Activated T-cell treated with anti-CD3 and anti-CD28 coated beads for 4 hours (primary cell): Measurements from ENCODE around the gene TSHZ2.
"Not testable (repeated sequence)": the region's sequence is repeated elsewhere in the genome, so short reads cannot be mapped to it uniquely, and the experiment has no call there.

Experiments used
- DNase-seq: peaks from one replicate; pipeline ENCODE4 v3.0.0-alpha.2; 2020

TSHZ2 gene

GRCh38 chr20:52996658-52997057 is 24.5 kb downstream of the TSHZ2 start:
- DNase-seq, result no peak

GRCh38 chr20:52998268-52998667 is 26.1 kb downstream of the TSHZ2 start:
- no peak for DNase-seq

- no peak for DNase-seq
These were observed 26.9 kb downstream of the TSHZ2 start for GRCh38 chr20:52999040-52999439.

GRCh38 chr20:53001498-53002301 is 29.5 kb downstream of the TSHZ2 start:
- no peak for DNase-seq

GRCh38 chr20:53002786-53003185 is 30.6 kb downstream of the TSHZ2 start:
- no peak for DNase-seq

DNA sequence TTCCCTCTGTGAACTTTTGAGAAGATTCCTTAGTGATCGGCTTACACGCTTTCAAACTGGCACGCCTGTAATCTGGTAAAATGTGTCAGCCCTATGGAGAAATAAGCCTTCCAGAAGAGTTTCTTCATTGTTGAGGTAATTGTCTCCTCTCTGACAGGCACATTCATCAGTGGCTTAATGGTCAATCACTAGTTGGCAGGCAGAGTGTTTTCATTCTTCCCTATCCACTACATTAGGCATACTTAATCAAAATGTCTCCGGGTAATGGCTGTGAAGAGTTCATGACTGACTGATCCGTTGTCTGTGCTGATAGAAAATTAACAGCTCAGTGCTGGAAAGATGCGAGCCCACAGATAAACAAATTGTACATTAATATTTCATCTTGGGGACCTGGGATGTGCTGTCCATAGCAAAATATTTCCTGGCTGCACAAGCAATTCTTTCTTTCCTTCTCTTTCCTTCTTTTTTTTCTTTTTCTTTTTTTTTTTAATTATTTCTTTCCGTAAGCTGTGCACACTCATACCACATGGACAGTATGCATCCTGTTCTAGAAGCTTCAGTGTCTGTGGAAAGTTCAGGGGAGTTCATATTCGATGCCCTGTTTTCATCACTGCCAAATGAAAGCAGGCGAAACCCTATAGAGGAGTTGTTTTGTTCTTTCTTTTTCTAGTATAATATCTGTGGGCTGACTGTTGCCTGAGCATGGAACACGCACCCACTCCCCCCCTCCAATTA is 31.4 kb downstream of the TSHZ2 start:
- DNase-seq, result no peak

- DNase-seq, result no peak
These were observed 32.2 kb downstream of the TSHZ2 start for GRCh38 chr20:53004267-53004813.

- DNase-seq, result no peak
These were observed 38.0 kb downstream of the TSHZ2 start for GRCh38 chr20:53009979-53010735.

DNA sequence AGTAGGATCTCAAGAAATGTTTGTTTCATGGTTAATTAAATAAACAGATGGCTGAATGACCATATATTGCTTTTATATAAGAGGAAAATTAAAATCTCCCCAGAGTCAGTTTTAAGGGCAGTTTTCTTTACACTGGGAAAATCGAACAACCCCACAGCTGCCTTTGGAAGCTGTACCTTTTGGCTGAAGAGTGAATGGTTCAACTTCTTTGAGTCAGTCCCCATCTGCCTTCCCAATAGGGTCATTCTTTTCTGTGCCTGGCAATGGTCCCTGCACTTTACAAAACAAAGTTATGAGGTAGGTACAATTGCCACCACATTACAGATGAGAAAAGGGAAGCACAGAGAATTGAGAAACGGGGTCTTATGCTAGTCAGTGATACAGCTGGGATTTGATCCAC is 39.5 kb downstream of the TSHZ2 start:
- DNase-seq, result no peak

- DNase-seq, result no peak
These were observed 41.0 kb downstream of the TSHZ2 start for GRCh38 chr20:53013183-53013582.

DNA sequence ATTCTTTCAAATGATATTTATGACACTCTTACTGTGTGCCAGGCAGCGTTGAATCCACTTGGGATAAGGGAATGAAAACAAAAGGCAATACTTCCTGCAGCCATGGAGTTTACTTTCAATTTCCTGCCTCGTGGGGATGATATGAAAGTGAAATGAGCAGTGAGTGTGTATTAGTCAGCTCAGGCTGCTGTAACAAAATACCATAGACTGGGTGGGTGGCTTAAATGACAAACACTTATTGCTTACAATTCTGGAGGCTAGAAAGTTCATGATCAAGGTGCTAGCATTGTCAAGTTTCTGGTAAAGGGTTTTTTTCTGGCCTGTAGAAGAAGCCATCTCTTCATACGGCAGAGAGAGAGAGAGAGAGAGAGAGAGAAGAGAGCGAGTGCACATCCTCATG is 41.7 kb downstream of the TSHZ2 start:
- DNase-seq, result no peak

DNA sequence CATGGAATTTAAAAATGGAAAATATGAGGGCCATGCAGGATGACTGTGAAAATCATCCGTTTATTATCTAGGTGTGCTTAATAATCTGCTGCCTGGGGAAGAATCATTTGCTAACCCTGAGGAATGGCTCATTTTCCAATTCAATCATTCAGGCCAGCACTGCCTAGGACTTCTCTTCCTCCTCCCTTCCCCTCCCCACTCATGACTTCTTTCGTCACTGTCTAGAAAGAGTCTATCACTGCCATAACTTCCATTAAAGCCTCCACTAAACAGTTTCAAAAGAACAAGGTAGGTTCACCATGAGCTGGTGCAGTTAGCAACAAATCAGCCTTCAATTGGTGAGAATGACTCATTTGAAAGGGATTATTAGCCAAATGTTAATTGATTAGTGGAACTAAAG is 43.9 kb downstream of the TSHZ2 start:
- DNase-seq, result no peak

GRCh38 chr20:53016534-53017042 is 44.4 kb downstream of the TSHZ2 start:
- no peak for DNase-seq

DNA sequence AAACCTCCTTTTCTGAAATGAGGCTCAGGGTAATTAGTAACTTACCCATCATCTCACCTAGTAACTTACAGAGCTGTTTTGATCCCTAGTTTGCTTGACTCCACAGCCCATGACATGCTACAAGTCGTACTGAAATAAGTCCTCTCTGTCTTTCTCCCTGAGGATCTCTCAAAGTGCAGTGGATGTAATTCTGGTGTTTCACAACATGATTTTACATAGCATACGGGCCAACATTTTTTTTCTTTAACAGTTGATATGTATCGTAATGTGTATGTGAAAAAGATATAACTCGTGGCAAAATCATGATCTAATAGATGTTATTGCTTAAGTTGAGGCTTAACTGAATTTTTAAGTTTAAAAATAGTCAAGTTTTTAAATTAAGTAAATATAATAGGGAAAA is 45.0 kb downstream of the TSHZ2 start:
- DNase-seq, result no peak

DNA sequence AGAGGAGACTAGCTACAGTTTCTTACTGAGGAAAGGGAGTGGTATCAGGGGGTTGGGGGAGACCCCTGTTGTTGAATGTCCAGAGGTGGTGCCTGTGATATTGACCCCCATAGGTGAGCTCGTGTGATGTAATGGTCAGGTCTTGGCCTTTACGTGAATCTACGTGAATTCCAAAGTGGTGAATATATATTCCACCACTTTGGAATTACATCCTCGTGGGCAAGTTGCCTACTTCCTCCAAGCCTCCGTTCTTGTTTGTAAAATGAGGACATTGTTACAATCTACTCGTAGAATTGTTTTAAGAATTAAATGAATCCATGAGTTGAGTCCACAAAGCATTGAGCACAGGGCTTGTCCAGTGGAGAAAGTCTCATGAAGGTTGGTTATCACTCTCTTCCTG is 47.3 kb downstream of the TSHZ2 start:
- DNase-seq, result no peak

- no peak for DNase-seq
These were observed 48.2 kb downstream of the TSHZ2 start for GRCh38 chr20:53020376-53020775.

GRCh38 chr20:53020834-53021233 is 48.7 kb downstream of the TSHZ2 start:
- DNase-seq, result no peak

- no peak for DNase-seq
These were observed 49.8 kb downstream of the TSHZ2 start for GRCh38 chr20:53021934-53022333.

DNA sequence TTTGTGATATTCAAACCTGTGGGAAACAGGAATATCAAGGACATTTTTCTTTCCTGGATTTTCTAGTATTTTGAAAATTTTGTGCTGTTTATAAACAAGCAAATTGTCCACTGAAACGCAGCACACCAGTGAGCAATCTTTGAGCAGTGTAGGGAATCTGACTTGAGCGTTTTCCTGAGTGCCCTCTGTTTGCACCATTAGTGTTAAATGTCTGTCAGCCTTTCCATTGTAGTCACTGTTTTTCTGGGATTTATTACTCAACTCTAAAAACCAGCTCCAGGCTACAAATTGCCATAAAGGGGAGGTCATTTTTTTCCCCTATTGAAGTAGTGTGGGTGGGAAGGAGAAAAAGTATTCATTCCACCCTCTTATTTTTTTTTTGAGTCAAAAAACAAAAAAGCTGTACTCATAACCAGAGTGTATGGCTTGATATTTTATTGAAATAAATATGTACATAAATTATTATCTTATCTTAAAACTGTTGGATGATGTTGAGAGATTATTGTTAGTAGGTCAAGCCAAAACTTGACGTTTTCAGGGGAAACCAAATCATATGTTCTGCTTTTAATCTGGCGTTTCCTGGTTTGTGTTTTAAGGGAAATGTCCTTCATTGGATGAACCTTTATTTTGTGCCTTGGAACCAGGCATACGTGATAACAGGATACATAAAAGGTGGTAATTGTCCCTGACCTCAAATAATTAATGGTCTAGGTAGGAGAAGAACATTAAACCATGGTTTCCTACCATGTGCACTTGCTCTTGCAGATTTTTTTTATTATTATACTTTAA is 51.8 kb downstream of the TSHZ2 start:
- no peak for DNase-seq

- DNase-seq, result not testable (repeated sequence)
These were observed 52.5 kb downstream of the TSHZ2 start for GRCh38 chr20:53024653-53025052.

- no peak for DNase-seq
These were observed 54.9 kb downstream of the TSHZ2 start for GRCh38 chr20:53027089-53027488.

- DNase-seq, result no peak
These were observed 56.3 kb downstream of the TSHZ2 start for GRCh38 chr20:53028337-53029007.
